Calu3 (cell line): ENCODE data around the gene KRT85. TPM values are rescaled to one million over a fixed set of nuclear protein-coding genes. Genes with fewer than 3 reads are reported as not detected.

Experiments
- BruUV-seq: library from RNA; stranded (reverse); fragments of 400-500 nt; replicated peaks from 2 replicates; lab custom pipeline; 2021; lab: Mats Ljungman, UMichigan
- CTCF ChIA-PET: fragments of 300-600 bp; sonication (Branson Sonifier 250); formaldehyde crosslinking; loops from one replicate; lab custom pipeline; 2022; ENCODE audit warnings: antibody characterized with exemption; lab: Charles Lee
- DNase-seq: peaks from one replicate; pipeline ENCODE4 v3.0.0; 2022
- H3K27ac Mint-ChIP-seq: one replicate; pipeline ENCODE4 v1.8.0; 2022; ENCODE audit warnings: mixed read lengths; ENCODE audit not compliant: unreplicated experiment
- H3K27me3 Mint-ChIP-seq: one replicate; pipeline ENCODE4 v1.8.0; 2022; ENCODE audit warnings: mixed read lengths; ENCODE audit not compliant: unreplicated experiment
- H3K36me3 Mint-ChIP-seq: one replicate; pipeline ENCODE4 v1.8.0; 2022; ENCODE audit warnings: mild to moderate bottlenecking, moderate library complexity, mixed read lengths; ENCODE audit not compliant: insufficient read depth, unreplicated experiment
- H3K4me1 Mint-ChIP-seq: one replicate; pipeline ENCODE4 v1.8.0; 2022; ENCODE audit warnings: mild to moderate bottlenecking, low read depth, mixed read lengths; ENCODE audit not compliant: unreplicated experiment
- H3K4me3 Mint-ChIP-seq: one replicate; pipeline ENCODE4 v1.8.0; 2022; ENCODE audit warnings: mild to moderate bottlenecking, low read depth, moderate library complexity, mixed read lengths; ENCODE audit not compliant: unreplicated experiment
- H3K9me3 Mint-ChIP-seq: one replicate; pipeline ENCODE4 v1.8.0; 2022; ENCODE audit warnings: low read depth, mixed read lengths; ENCODE audit not compliant: unreplicated experiment
- intact Hi-C: fragments of 100-400 bp; cut with micrococcal nuclease; formaldehyde crosslinking; loops from one replicate; pipeline ENCODE4 v1.10.0; 2022; ENCODE audit not compliant: unreplicated experiment
- total RNA-seq: library from RNA; stranded (reverse); gene quantifications from 2 replicates; pipeline ENCODE4 v1.2.3, GENCODE V29; 2022
- TF ChIP-seq, protein P1 (sequence below): fragments of 200-600 bp; IDR thresholded peaks from one replicate; pipeline ENCODE4 v1.8.0; 2022; ENCODE audit warnings: antibody characterized with exemption; ENCODE audit not compliant: unreplicated experiment

The KRT85 gene
- total RNA-seq, 1 experiment from 2014 or later: not detected

DNA sequence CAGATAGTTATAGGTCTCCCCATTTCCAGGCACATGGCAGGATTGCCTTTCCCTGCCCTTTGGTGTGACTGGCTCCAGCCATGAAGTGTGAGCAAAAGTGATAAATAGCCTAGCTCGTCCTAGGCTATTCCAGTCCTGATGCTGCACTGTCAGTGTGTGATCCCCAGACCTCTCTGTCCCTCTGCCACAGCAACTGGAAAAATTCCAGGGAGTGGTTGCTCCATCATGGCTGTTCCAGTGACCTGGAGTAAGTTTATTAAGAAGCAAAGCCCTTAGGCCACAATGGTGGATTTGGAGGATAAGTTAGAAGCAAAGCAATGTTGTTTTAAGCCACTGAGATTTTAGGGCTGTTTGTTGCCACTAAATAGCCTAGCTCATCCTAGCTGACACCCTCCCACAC, 36.2 kb downstream of the KRT85 start:
- Mint-ChIP-seq H3K4me1 (peaks cover 32% of the 10 kb centered on the region), H3K9me3 (peaks cover 3% of the 10 kb centered on the region), H3K27me3 (peaks cover 13% of the 10 kb centered on the region), H3K36me3 (no peaks in the 10 kb centered on the region), H3K27ac (no peak overlapping the region), H3K4me3 (no peak overlapping the region)
- no TSS peak for BruUV-seq
- intact Hi-C loops: no loop called here
- DNase-seq: no peak
- CTCF ChIA-PET: no interaction called here
- TF ChIP-seq, protein P1, sequence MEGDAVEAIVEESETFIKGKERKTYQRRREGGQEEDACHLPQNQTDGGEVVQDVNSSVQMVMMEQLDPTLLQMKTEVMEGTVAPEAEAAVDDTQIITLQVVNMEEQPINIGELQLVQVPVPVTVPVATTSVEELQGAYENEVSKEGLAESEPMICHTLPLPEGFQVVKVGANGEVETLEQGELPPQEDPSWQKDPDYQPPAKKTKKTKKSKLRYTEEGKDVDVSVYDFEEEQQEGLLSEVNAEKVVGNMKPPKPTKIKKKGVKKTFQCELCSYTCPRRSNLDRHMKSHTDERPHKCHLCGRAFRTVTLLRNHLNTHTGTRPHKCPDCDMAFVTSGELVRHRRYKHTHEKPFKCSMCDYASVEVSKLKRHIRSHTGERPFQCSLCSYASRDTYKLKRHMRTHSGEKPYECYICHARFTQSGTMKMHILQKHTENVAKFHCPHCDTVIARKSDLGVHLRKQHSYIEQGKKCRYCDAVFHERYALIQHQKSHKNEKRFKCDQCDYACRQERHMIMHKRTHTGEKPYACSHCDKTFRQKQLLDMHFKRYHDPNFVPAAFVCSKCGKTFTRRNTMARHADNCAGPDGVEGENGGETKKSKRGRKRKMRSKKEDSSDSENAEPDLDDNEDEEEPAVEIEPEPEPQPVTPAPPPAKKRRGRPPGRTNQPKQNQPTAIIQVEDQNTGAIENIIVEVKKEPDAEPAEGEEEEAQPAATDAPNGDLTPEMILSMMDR: no peak

DNA sequence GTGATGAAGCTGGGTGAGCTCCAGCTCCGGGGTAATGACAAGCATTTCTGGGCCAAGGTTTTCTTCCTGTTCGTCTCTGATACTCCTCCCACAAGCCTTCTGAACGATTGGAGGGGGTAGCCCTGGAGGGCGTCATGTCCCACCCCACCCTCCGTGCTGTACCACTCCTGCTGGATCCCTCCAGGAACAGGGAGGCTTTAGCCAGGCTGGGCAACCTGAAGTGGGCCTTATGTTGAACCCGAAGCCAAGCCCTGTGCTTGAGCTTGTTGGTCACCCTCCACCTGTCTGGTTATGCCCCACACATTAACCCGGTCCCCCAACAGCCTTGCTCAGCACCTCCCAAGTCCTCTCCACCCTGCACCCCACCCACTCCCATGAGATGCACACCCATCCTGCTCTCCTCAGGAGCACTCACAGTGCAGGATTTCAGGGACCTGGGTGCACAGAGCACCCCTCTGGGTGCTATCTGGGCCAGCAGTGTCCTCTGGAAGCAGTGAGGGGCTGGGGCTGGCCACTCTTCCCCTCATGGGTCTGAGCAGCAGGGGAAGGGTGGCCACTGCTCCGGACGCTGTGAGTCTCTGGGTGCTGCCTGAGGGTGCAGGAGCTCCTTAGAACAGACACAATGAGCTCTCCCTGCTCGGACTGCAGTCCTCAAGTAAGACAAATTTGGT, 39.3 kb downstream of the KRT85 start:
- DNase-seq: no peak
- TF ChIP-seq, protein P1: no peak
- intact Hi-C loops: loop anchor here (2.0 to 10.0 kb wide), 2 partner anchors 83 to 171 kb away; no protein-coding TSS in a partner anchor
- Mint-ChIP-seq H3K27ac (peak overlapping the region; percentile 64), H3K27me3 (peaks cover 13% of the 10 kb centered on the region), H3K4me1 (peaks cover 23% of the 10 kb centered on the region), H3K4me3 (no peak overlapping the region), H3K9me3 (peaks cover 3% of the 10 kb centered on the region), H3K36me3 (no peaks in the 10 kb centered on the region)
- CTCF ChIA-PET: interaction anchor here (0.7 to 2.6 kb wide), 16 partner anchors 17 to 556 kb away, joined by 3 to 20 read pairs (median 4); partner anchors contain the start of gene KRT80
- no TSS peak for BruUV-seq

DNA sequence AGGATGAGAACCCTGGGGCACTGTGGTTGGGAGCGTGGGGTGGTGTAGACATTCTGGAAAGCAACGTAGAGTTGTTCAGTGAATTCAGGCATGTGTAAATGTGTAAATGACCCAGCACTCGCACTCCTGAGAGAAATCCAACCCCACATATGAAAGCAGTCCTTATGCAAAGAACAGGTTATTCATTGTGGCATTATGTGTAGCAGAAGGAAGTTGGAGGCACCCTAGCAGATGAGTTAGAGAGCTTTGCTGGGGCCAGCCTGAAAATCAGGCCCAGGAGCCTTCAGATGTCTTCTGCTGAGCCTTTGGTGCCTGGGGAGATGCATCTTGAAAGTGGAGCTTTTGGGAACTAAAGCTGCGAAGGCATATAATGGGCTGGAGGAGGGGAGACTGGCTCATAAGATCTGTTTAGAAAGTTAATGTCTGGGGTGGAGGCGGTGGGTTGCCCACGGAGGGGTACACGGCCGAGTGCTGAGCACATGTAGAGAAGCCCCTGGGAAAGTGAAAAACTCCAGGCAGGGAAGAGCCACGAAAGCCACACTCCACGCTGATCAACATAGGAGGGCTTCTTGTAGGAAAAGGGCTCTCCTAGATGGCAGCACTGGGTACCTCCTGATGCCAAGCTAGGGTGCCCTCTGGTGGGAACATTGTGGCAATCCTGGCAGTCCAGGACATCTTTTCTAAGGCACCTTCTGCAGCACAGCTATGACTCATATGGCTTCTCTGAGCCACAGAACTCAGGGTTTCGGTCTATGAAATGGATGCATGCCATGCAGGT, 40.0 kb downstream of the KRT85 start:
- TF ChIP-seq, protein P1: peak; percentile 86
- BruUV-seq: no TSS peak
- CTCF ChIA-PET: interaction anchor here (0.7 to 2.6 kb wide), 16 partner anchors 16 to 557 kb away, joined by 3 to 20 read pairs (median 4); partner anchors contain the start of gene KRT80
- Mint-ChIP-seq H3K4me1 (peaks cover 23% of the 10 kb centered on the region), H3K27me3 (peaks cover 11% of the 10 kb centered on the region), H3K27ac (peak overlapping the region; percentile 64), H3K4me3 (no peak overlapping the region), H3K9me3 (peaks cover 3% of the 10 kb centered on the region), H3K36me3 (no peaks in the 10 kb centered on the region)
- intact Hi-C loops: loop anchor here (2.0 to 10.0 kb wide), 2 partner anchors 82 to 170 kb away; no protein-coding TSS in a partner anchor
- peak; percentile 86 for DNase-seq

DNA sequence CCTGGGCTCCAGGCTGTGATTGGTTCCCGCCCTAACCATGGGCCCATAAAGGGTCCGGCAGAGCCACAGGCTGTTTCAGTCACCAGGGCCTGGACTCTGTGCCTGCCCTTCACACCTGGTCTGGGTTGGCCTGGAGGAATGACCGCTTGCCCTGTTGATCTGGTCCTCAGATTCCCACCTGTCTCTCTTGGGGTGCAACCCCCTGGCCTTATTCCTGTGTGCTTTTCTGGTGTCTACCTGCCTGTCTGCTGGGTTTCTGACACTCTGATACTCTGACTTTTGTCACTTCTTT, 43.2 kb downstream of the KRT85 start:
- TF ChIP-seq, protein P1: no peak
- H3K36me3 Mint-ChIP-seq: no peaks in the 10 kb centered on the region
- CTCF ChIA-PET: no interaction called here
- no peak for DNase-seq
- BruUV-seq: no TSS peak
- no peaks in the 10 kb centered on the region for H3K9me3 Mint-ChIP-seq
- H3K4me3 Mint-ChIP-seq: no peak overlapping the region
- H3K27me3 Mint-ChIP-seq: no peaks in the 10 kb centered on the region
- H3K4me1 Mint-ChIP-seq: peaks cover 23% of the 10 kb centered on the region
- no peak overlapping the region for H3K27ac Mint-ChIP-seq
- intact Hi-C loops: loop anchor here (10.0 kb wide), 1 partner anchor 79 kb away; no protein-coding TSS in a partner anchor
